GM19035 (cell line): ENCODE data around the gene TRAIP.
"Not testable (repeated sequence)": the region's sequence is repeated elsewhere in the genome, so short reads cannot be mapped to it uniquely, and the experiment has no call there.

Source experiments
- ATAC-seq: cut with Tn5 transposase; IDR thresholded peaks from one replicate; pipeline ENCODE4 v1.9.1; 2021; ENCODE audit not compliant: unreplicated experiment

The TRAIP gene, protein sequence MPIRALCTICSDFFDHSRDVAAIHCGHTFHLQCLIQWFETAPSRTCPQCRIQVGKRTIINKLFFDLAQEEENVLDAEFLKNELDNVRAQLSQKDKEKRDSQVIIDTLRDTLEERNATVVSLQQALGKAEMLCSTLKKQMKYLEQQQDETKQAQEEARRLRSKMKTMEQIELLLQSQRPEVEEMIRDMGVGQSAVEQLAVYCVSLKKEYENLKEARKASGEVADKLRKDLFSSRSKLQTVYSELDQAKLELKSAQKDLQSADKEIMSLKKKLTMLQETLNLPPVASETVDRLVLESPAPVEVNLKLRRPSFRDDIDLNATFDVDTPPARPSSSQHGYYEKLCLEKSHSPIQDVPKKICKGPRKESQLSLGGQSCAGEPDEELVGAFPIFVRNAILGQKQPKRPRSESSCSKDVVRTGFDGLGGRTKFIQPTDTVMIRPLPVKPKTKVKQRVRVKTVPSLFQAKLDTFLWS

DNA sequence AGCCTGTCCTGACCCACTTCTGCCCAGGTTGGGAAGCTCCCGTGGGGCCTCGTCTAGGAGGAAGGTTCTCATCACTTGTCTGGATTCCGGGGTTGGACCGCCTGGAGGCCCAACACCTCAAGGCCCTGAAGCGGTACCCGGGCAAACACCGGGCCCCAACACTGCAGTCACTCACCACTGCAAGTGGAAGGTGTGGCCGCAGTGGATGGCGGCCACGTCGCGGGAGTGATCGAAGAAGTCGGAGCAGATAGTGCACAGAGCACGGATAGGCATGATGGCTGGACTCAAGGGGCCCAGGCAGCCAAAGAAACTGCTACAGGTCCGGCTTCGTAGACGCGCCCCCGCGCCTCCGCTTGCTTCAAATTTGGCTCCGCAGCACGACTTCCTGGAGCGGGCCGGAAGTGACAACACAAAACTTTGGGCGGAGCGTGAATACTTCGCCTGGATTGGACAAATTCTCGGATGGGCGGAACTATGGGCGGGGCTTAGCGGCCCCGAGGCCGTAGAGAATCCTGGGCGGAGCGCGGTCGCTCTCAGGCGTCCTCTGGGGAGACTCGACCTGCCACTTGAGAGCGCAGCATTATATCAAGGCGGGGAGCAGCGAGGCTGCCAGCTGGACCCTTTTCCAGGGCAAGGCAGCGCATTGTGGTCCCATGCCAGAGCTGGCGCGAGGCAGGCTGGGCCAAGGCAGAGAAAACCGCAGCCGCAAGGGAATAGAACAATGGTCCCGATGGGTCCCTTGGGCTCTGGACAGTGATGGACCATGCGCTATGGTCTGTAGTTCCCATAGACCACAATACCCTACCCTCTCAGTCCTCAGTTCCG is at the start of gene TRAIP:
Gene TRAIP (minus strand): TSS at position 384 of the 825 bp plus-strand sequence. CDS start 111 bp downstream, at position 273.
- peak; percentile 94 for ATAC-seq

- ATAC-seq: not testable (repeated sequence)
Observed at GRCh38 chr3:49904448-49904847, 48.1 kb upstream of the TRAIP start.

GRCh38 chr3:49903451-49904424 is 47.4 kb upstream of the TRAIP start, which contains the start of gene MST1R:
Gene MST1R, minus strand, starts transcription at chr3:49903873. Its CDS starts 264 bp downstream, at chr3:49903609.
- no peak for ATAC-seq

- no peak for ATAC-seq
Observed at GRCh38 chr3:49902511-49903345, 46.4 kb upstream of the TRAIP start.

DNA sequence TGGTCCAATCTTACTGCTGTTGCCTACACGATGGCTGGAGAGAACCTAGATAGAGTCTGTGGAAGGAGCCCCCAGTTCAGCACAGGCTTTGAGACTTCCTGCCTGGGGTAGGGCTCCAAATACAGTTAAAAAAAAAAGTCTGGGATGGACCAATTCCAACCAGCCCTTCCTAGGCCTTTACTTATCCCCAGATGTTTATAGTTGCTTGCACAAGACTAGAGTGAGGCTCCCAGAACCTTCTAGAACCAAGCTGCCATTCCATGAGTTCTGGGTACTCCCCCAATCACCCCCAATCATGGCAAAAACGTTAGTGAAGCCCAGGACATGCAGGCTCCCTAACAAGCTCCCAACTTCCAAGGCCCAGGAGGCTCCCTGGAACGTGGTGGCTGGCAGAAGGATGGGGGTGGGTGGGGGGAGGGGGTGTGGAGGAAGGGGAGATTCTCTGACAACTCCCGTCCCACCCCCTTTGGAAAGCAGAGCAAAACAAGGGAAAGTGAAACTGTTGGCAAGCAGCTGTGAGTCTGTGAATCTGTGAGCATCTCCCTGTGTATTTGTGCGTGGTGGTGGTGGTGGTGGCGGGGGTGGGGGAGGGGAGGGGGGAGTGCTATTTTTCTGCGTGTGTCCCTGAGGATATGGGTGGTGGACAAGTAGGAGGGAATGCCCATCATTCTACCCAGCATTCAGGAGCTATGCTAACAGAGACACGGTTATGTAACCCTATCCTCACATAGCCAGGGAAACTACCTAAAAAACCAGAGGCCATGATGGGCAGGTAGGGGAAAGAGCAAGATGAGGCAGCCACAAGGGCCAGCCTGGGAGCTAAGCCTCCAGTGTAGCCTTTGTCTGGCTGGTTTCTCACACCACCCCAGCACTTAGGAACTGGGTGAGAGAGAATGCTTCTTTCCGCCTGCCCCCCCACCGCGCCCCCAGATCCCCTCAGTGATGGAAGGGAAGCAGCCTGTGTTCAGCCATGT is 45.3 kb upstream of the TRAIP start:
- ATAC-seq: no peak

- no peak for ATAC-seq
Observed at GRCh38 chr3:49900491-49901153, 44.3 kb upstream of the TRAIP start.

GRCh38 chr3:49899815-49900214 is 43.5 kb upstream of the TRAIP start:
- no peak for ATAC-seq

DNA sequence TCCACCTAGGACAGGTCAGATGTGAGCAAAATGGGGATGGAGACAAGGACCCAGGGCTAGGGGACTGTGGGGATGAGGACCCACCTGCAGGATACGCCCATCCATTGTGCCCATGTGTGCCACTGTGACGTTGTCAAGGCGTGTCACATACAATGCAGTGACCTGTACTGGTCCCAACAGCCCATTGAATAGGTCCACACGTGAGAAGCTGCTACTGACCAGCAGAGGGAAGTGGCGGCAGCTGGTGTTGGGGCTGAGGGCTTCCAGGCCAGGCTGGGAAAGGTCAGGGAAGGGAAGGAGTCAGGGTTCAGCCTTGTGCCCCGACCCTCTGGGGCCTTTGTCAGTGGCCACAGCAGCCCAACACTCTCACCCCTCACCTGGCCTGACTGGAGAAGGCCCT is 42.6 kb upstream of the TRAIP start:
- ATAC-seq: no peak

GRCh38 chr3:49896345-49896744 is 40.0 kb upstream of the TRAIP start:
- no peak for ATAC-seq

- ATAC-seq: no peak
Observed at GRCh38 chr3:49895791-49896190, 39.4 kb upstream of the TRAIP start.

- ATAC-seq: no peak
Observed at GRCh38 chr3:49889296-49889695, 32.9 kb upstream of the TRAIP start.

- no peak for ATAC-seq
Observed at GRCh38 chr3:49886922-49887265, 30.5 kb upstream of the TRAIP start.

GRCh38 chr3:49883998-49884397 is 27.6 kb upstream of the TRAIP start:
- no peak for ATAC-seq

DNA sequence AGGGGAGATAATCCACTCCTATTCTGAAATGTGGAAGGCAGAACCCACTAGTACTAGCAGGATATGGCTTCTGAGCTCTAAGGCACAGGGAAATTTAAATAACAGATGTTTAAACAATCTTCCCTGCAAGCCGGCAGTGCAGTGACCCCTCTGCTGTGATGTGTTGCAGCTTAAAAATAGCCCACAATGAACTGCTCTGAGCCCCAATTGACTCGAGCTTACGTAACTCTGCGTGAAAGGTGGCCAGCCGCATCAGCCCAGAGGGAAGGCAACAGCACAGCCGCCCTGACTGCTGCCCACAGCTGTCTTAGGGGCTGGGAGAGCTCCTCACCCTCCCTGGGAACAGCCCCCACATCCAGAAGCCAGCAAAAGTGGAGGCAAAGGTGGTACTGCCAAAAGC is 25.8 kb upstream of the TRAIP start:
- ATAC-seq: no peak

- ATAC-seq: no peak
Observed at GRCh38 chr3:49880581-49881315, 24.4 kb upstream of the TRAIP start.

- no peak for ATAC-seq
Observed at GRCh38 chr3:49879721-49880120, 23.4 kb upstream of the TRAIP start.

GRCh38 chr3:49878686-49879085 is 22.3 kb upstream of the TRAIP start:
- ATAC-seq: no peak

GRCh38 chr3:49877716-49878115 is 21.4 kb upstream of the TRAIP start:
- no peak for ATAC-seq
